Renal cortical epithelial cell (primary cell): Measurements from ENCODE around the gene FLACC1. TPM values are rescaled to one million over a fixed set of nuclear protein-coding genes. Genes with fewer than 3 reads are reported as not detected.
A peak's percentile ranks its signal among the peaks of the same experiment; 100 is the strongest.
"Not testable (repeated sequence)": the region's sequence is repeated elsewhere in the genome, so short reads cannot be mapped to it uniquely, and the experiment has no call there.

ENCODE experiments used
- DNase-seq: peaks from one replicate; pipeline ENCODE4 v3.0.0-alpha.2; 2011; ENCODE audit warnings: low read depth
- total RNA-seq: library from RNA; depleted of rRNA; stranded (reverse); fragments of >200 nt; gene quantifications from 2 replicates; pipeline ENCODE4 v1.2.3, GENCODE V29; 2014

The FLACC1 gene
- total RNA-seq, 1 donor from 2014 or later: 0.45 TPM

- DNase-seq: no peak
These were observed 101.6 kb downstream of the FLACC1 start for GRCh38 chr2:201255408-201256033.

- DNase-seq: peak; percentile 75
These were observed 102.9 kb downstream of the FLACC1 start for GRCh38 chr2:201254081-201254730.

GRCh38 chr2:201250741-201251140 lies 106.4 kb downstream of the FLACC1 start:
- no peak for DNase-seq

GRCh38 chr2:201249889-201250288 lies 107.3 kb downstream of the FLACC1 start:
- no peak for DNase-seq

- DNase-seq: no peak
These were observed 108.8 kb downstream of the FLACC1 start for GRCh38 chr2:201248288-201248844.

GRCh38 chr2:201246280-201246679 lies 110.9 kb downstream of the FLACC1 start:
- no peak for DNase-seq

GRCh38 chr2:201244829-201245228 lies 112.3 kb downstream of the FLACC1 start:
- no peak for DNase-seq

GRCh38 chr2:201242571-201243277 lies 114.4 kb downstream of the FLACC1 start:
- DNase-seq: no peak

GRCh38 chr2:201239167-201239935 lies 117.8 kb downstream of the FLACC1 start:
- DNase-seq: not testable (repeated sequence)

Other genes starting within 250 kb of the FLACC1 start
- gene CFLAR, start 241.2 kb downstream of the FLACC1 start, total RNA-seq: 253 and 297 TPM in 2 replicates
- 10.6 and 24.1 TPM in 2 replicates for gene CASP10, start 174.2 kb downstream of the FLACC1 start, total RNA-seq
- gene CASP8, start 96.8 kb downstream of the FLACC1 start, total RNA-seq: 48.3 and 51.8 TPM in 2 replicates
- gene TRAK2, start 94.1 kb upstream of the FLACC1 start, total RNA-seq: 35.9 and 117 TPM in 2 replicates
- gene STRADB, start 94.4 kb upstream of the FLACC1 start, total RNA-seq: 27.3 and 46.1 TPM in 2 replicates